ENCODE measurements around the gene DAO. TPM values are rescaled to one million over a fixed set of nuclear protein-coding genes. Genes with fewer than 3 reads are reported as not detected.

DAO gene
- total RNA-seq (not detected), polyA plus RNA-seq (ENCODE audit: insufficient read length in 6 of 6) (not detected)
- long read RNA-seq, donor 1, result 0 reads
- long read RNA-seq, donor 2, result 0 reads
- long read RNA-seq, donor 3, result 0 reads
- long read RNA-seq, donor 4, result 0 reads
- long read RNA-seq, donor 5, result 0 reads
- long read RNA-seq, donor 6, result 0 reads
- long read RNA-seq, donor 7, result 0 reads
- long read RNA-seq, donor 8, result 0 reads
- long read RNA-seq, donor 9, result 0 reads
- long read RNA-seq, donor 10, result 0 reads
- long read RNA-seq, donor 11, partial matches to known transcripts, result 9 of 9 reads
- long read RNA-seq, donor 11, other reads (novel, unspliced or antisense), result 0 of 9 reads
- long read RNA-seq, donor 12, result 0 reads

DNA sequence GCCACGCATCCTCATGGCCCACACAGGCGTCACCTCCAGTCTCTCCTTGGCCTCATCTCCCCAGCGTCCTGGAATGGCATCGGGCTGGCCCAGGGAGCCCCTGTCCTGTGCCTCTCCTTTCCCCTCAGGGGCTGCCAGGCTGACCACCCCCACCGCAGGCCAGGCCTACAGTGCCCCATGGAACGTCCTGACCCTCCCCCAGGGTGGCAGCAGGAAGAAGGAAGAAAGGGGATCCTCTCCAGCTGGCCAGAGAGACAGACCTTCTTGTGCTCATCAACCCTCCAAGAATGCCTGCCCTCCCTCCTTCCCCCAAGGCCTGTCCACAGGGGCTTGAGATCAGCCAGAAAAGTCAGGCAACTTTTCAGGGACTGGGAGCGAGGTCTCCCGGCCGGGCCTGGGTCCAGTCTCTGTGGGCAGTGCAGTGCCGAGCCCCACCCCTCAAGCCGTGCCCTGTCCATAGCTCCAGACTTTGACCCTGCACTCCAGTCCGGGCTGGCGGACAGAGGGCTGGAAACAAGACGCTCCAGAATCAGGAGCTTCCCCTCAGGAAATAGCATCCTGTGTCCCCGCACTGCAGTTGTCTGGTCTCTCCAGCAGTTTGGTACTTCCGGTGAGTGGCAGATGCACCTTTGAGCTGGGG, at the start of gene DAO:
Gene DAO (plus strand): TSS at position 478 of the 640 bp plus-strand sequence. CDS start 4,915 bp downstream, outside the sequence.
- ATAC-seq, result no peak

DNA sequence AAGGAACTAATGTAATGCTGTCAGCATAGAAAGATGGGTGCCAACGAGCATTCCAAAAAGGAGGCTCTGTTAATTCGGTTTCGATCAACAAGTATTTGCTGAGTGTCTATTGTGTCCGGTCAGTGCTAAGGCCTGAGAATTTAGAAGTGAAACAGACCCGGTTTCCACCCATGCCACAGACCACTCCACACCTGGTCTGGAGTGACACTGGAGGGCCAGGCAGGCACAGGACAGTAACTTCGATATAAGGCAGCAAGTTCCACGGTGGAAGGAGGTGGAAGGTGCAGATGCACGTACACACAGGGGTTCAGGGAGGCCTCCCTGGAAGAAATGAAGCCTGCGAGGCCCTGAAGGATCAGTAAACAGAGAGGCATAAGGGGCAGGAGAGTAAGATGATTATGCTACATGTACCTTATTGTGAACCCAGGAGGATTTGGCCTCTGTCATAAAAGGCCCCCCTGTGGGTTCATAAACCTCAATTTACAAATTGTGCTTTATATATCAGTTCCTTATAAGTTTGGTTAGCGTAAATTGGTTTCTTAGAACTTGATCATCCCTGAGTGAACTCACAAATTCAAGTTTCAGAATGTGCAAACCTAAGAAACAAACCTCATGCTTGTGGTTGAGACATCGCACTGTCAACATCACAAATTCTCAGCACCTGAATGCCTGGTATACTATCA, 48.4 kb upstream of the DAO start:
- Histone ChIP-seq H3K36me3 (peaks cover 0 to 59% of the 10 kb centered on the region in 2 donors), H3K4me1 (peaks cover 39 to 80% of the 10 kb centered on the region in 2 donors), H3K9me3 (no peaks in the 10 kb centered on the region), H3K27ac (peak overlapping the region; percentile 70 to 86), H3K4me3 (no peak overlapping the region), H3K27me3 (no peaks in the 10 kb centered on the region)
- intact Hi-C loops (cut with DNase I), result no loop called here
- no peak for DNase-seq
- TF ChIP-seq, protein P1, sequence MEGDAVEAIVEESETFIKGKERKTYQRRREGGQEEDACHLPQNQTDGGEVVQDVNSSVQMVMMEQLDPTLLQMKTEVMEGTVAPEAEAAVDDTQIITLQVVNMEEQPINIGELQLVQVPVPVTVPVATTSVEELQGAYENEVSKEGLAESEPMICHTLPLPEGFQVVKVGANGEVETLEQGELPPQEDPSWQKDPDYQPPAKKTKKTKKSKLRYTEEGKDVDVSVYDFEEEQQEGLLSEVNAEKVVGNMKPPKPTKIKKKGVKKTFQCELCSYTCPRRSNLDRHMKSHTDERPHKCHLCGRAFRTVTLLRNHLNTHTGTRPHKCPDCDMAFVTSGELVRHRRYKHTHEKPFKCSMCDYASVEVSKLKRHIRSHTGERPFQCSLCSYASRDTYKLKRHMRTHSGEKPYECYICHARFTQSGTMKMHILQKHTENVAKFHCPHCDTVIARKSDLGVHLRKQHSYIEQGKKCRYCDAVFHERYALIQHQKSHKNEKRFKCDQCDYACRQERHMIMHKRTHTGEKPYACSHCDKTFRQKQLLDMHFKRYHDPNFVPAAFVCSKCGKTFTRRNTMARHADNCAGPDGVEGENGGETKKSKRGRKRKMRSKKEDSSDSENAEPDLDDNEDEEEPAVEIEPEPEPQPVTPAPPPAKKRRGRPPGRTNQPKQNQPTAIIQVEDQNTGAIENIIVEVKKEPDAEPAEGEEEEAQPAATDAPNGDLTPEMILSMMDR (IDR thresholded peaks at IDR 0.05), result no peak
- ATAC-seq, result no peak

More for the DNA sequence above, at the start of gene DAO:
- no peak for DNase-seq
- TF ChIP-seq, protein P1 (IDR thresholded peaks at IDR 0.05), result no peak
- intact Hi-C loops (cut with DNase I), result no loop called here
- Histone ChIP-seq H3K36me3 (no peaks in the 10 kb centered on the region), H3K4me3 (no peak within 1 kb of the TSS), H3K4me1 (no peaks in the 10 kb centered on the region), H3K27ac (no peak within 1 kb of the TSS), H3K27me3 (no peaks in the 10 kb centered on the region), H3K9me3 (no peaks in the 10 kb centered on the region)

DNA sequence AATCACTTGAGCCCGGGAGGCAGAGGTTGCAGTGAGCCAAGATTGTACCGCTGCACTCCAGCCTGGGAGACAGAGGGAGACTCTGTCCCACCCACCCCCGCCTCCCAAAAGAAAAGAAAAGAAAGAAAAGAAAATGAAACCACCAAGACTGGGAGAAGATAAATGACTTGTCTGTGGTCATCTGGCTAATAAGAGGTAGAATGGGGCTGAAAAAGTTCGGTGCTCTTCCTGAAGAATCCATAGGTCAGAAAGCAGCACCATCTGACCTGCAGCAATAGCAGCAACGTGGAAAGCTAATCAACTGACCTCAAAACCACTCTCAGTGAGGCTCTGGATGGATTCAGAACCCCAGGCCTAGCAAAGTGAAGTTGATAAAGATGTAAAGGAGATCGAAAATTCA, 47.7 kb upstream of the DAO start:
- ATAC-seq (no peak), DNase-seq (no peak)
- Histone ChIP-seq H3K27ac (peak overlapping the region; percentile 70 to 86), H3K4me3 (no peak overlapping the region), H3K4me1 (peaks cover 36 to 80% of the 10 kb centered on the region in 2 donors), H3K36me3 (peaks cover 0 to 59% of the 10 kb centered on the region in 2 donors), H3K27me3 (no peaks in the 10 kb centered on the region), H3K9me3 (no peaks in the 10 kb centered on the region)
- intact Hi-C loops (cut with DNase I), result no loop called here
- TF ChIP-seq, protein P1 (IDR thresholded peaks at IDR 0.05), result no peak

DNA sequence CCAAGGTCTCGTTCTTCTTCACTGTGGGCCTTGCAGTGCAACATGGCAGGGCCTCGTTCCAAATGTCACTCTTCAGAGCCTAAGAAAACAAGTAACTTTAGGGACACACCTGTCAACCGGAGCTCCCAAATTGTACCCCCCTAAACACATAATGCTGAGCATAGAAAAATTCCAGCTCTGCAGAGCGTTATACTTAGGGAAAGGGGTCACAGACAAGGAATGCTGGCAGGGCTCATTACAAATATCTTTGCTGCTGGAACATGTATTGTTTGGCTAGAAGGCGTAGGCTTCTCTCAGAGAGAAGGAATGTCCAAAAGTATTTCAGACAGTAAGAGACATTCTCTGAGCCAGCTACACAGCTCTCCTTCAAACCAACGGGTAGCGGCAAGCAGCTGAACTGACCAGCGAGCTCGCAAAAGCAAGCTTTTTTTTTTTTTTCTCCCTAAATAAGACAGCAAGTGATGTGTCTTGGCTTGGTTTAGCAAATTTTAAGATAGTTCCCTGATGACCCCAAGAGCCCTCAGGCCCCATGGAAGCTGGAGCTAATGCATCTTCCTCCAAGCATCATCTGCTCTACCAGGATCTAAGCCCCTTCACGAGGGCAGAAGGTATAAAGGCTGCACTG, 47.0 kb upstream of the DAO start:
- TF ChIP-seq, protein P1 (IDR thresholded peaks at IDR 0.05), result no peak
- Histone ChIP-seq H3K36me3 (peaks cover 0 to 57% of the 10 kb centered on the region in 2 donors), H3K9me3 (no peaks in the 10 kb centered on the region), H3K27me3 (no peaks in the 10 kb centered on the region), H3K4me3 (no peak overlapping the region), H3K27ac (peak overlapping the region; percentile 70 to 86), H3K4me1 (peaks cover 33 to 80% of the 10 kb centered on the region in 2 donors)
- DNase-seq (peak in 2 of 4 donors; percentile 46 to 54), ATAC-seq (peak; percentile 85)
- intact Hi-C loops (cut with DNase I), result no loop called here

All from left lung (tissue), 14 donors.